LNCaP clone FGC (cell line): ENCODE results near the gene TSHZ2.

Experiments used
- DNase-seq: peaks from one replicate; pipeline ENCODE4 v3.0.0-alpha.2; 2011; ENCODE audit warnings: low read depth
- H3K4me3 ChIP-seq: 2 replicates; pipeline ENCODE4 v1.5.1; 2011; ENCODE audit warnings: mild to moderate bottlenecking, low read depth, low read length, control low read depth
- CTCF ChIP-seq: IDR thresholded peaks from 2 replicates; pipeline ENCODE4 v1.5.1; 2012; ENCODE audit warnings: mild to moderate bottlenecking; ENCODE audit not compliant: control insufficient read depth, insufficient read depth; ENCODE audit errors: extremely low read depth

Gene TSHZ2

GRCh38 chr20:53208110-53208832 lies 236.1 kb downstream of the TSHZ2 start:
- H3K4me3 ChIP-seq = no peak overlapping the region
- DNase-seq = no peak
- TF ChIP-seq CTCF = 0 out of 2 replicates have a peak, but pooled peaks have one; percentile 18

GRCh38 chr20:53210041-53210440 lies 237.9 kb downstream of the TSHZ2 start:
- TF ChIP-seq CTCF = no peak
- no peak overlapping the region for H3K4me3 ChIP-seq
- DNase-seq = no peak

GRCh38 chr20:53210931-53211330 lies 238.8 kb downstream of the TSHZ2 start:
- no peak for DNase-seq
- no peak for TF ChIP-seq CTCF
- H3K4me3 ChIP-seq = no peak overlapping the region

GRCh38 chr20:53212018-53212417 lies 239.9 kb downstream of the TSHZ2 start:
- DNase-seq = no peak
- H3K4me3 ChIP-seq = no peak overlapping the region
- no peak for TF ChIP-seq CTCF

GRCh38 chr20:53214392-53214791 lies 242.2 kb downstream of the TSHZ2 start:
- no peak for DNase-seq
- no peak overlapping the region for H3K4me3 ChIP-seq
- no peak for TF ChIP-seq CTCF

GRCh38 chr20:53215166-53215565 lies 243.0 kb downstream of the TSHZ2 start:
- DNase-seq = no peak
- no peak for TF ChIP-seq CTCF
- H3K4me3 ChIP-seq = no peak overlapping the region

- no peak overlapping the region for H3K4me3 ChIP-seq
- TF ChIP-seq CTCF = no peak
- no peak for DNase-seq
These were observed 244.3 kb downstream of the TSHZ2 start for GRCh38 chr20:53216478-53216855.
